DLD1 (cell line): Measurements from ENCODE around the gene CCNDBP1.

ENCODE experiments used
- in situ Hi-C: cut with HindIII; loops from 2 replicates; pipeline ENCODE4 v1.10.0; 2017; ENCODE audit warnings: low sequenced_read_pairs

CCNDBP1 gene

GRCh38 chr15:43242616-43243015 is 57.4 kb downstream of the CCNDBP1 start:
- in situ Hi-C loops: loop anchor here (10.0 kb wide), 1 partner anchor 62 kb away; the partner anchor contains the start of gene TGM7

GRCh38 chr15:43243020-43243645 is 57.9 kb downstream of the CCNDBP1 start:
- in situ Hi-C loops: loop anchor here (10.0 kb wide), 1 partner anchor 62 kb away; the partner anchor contains the start of gene TGM7

GRCh38 chr15:43244092-43244491 is 58.9 kb downstream of the CCNDBP1 start:
- in situ Hi-C loops: loop anchor here (10.0 kb wide), 1 partner anchor 61 kb away; the partner anchor contains the start of gene TGM7

GRCh38 chr15:43246261-43246774 is 61.1 kb downstream of the CCNDBP1 start:
- in situ Hi-C loops: loop anchor here (10.0 kb wide), 1 partner anchor 58 kb away; the partner anchor contains the start of gene TGM7
